ENCODE results near the gene MAPK10. TPM values are rescaled to one million over a fixed set of nuclear protein-coding genes. Genes with fewer than 3 reads are reported as not detected.

The MAPK10 gene
- total RNA-seq, 3 donors from 2014 or later, result 4.2 to 19.2 (median 4.9) TPM

DNA sequence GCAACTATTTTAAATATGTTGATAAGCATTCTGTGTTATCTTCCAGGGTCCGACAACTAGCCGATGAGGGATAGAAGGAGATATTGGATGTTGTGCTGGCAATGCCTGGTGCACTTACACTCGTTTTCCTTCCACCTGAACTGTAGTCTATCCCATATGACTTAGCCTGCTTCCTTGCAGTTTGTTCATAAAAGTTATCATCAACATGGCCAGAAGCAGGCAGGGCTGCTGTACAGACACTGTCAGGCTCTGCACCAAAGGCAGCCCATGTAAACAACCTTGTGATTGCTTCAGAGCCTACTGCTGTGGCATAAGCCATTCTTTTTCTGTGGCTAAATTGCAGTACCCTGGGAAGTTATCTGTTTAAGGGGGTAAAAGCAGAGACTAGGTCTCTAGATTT, 1.6 kb downstream of the MAPK10 start:
- intact Hi-C loops (cut with DNase I, micrococcal nuclease), result no loop called here
- no peak for DNase-seq

DNA sequence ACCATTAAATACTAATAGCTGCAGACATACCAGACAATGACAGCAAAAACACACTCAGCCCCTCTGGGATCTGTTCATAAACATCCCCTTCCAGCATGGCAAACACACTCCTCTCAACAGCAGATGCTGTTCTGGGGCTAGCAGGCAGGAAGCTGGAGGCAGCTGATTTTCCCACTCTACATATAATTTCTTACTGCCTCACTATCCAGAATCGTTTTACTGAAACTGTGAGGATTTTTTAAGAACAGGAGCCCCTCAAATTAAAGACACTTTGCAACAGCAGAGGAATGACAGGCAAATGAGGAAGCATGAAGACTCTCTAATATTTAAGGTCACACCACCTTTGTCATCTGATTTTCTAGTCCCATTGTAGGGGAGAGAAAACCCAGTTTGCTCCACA, 2.2 kb downstream of the MAPK10 start:
- ATAC-seq, result no peak
- DNase-seq, result no peak
- no peaks in the 10 kb centered on the region for H3K36me3 ChIP-seq (ENCODE audit: low read depth)
- intact Hi-C loops (cut with DNase I, micrococcal nuclease), result no loop called here
- H3K9me3 ChIP-seq, result no peaks in the 10 kb centered on the region
- H3K4me3 ChIP-seq, result no peak overlapping the region
- no peak for TF ChIP-seq CTCF (IDR thresholded peaks at IDR 0.05)
- no peaks in the 10 kb centered on the region for H3K4me1 ChIP-seq (ENCODE audit: low read depth)

More for the DNA sequence above, 1.6 kb downstream of the MAPK10 start:
- TF ChIP-seq CTCF (IDR thresholded peaks at IDR 0.05), result no peak
- no peaks in the 10 kb centered on the region for H3K4me1 ChIP-seq (ENCODE audit: low read depth)
- no peak overlapping the region for H3K4me3 ChIP-seq
- H3K9me3 ChIP-seq, result no peaks in the 10 kb centered on the region
- no peak for ATAC-seq
- no peaks in the 10 kb centered on the region for H3K36me3 ChIP-seq (ENCODE audit: low read depth)

DNA sequence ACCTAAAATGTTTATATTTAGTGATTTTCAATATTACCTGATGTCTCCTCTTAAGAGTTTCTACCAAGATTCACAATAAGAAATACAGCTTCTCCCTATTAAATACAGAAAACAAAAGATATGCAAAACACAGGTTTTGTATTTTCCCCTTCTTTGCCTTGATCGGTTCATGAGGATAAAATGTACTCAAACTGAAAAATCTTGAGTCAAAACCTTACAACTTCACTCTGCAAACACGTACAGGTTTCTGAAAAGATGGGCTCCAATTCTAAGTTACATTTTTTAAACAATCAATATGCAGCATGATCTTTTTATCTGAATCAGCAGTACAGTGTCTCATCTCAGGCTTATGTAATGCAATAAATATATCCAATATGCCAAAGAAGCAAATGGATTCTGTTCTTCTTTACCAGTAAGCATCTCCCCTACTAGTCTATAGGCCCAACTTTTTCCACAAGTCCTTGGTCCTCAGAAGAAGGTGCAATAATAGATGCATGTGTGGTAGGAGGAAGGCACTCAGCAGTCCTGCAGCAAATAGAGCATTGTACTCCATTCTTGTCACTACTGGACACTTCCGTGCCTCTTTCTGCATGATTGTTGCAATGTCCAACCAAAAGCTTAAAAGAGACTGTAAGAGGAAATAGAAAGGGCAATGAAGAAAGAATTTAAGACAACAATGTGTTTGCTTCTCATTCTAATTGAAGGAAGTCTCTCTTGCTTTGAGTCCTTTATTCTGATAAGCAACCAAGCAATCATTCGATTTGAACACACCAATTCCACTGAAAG, 3.2 kb downstream of the MAPK10 start:
- TF ChIP-seq CTCF (IDR thresholded peaks at IDR 0.05), result no peak

DNA sequence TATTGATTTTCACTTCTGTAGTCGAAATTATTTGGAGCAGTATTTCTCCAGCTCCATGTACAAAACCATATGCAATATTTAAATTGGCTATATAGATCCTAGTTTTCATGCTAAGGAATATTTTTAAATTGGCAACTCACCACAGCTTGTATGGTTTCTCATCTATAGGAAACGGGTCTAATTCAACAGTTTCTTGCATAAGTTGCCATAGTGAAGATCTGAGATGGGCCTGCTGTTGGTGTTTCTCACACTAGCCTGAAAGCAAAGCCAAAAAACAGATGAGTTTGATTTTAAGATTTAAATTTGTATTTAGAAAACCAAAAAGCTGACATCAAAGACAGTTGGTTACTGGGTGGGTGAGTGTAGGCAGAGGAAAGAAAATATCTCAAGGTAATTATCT, 5.5 kb downstream of the MAPK10 start:
- Histone ChIP-seq H3K4me1 (ENCODE audit: low read depth) (no peaks in the 10 kb centered on the region), H3K9me3 (no peaks in the 10 kb centered on the region), H3K36me3 (ENCODE audit: low read depth) (no peaks in the 10 kb centered on the region), H3K4me3 (no peak overlapping the region)
- DNase-seq, result no peak
- ATAC-seq, result no peak
- no peak for TF ChIP-seq CTCF (IDR thresholded peaks at IDR 0.05)
- intact Hi-C loops (cut with DNase I, micrococcal nuclease), result no loop called here

More for the DNA sequence above, 3.2 kb downstream of the MAPK10 start:
- Histone ChIP-seq H3K9me3 (no peaks in the 10 kb centered on the region), H3K36me3 (ENCODE audit: low read depth) (no peaks in the 10 kb centered on the region), H3K4me1 (ENCODE audit: low read depth) (no peaks in the 10 kb centered on the region), H3K4me3 (no peak overlapping the region)
- ATAC-seq (no peak), DNase-seq (no peak)
- intact Hi-C loops (cut with DNase I, micrococcal nuclease), result no loop called here

DNA sequence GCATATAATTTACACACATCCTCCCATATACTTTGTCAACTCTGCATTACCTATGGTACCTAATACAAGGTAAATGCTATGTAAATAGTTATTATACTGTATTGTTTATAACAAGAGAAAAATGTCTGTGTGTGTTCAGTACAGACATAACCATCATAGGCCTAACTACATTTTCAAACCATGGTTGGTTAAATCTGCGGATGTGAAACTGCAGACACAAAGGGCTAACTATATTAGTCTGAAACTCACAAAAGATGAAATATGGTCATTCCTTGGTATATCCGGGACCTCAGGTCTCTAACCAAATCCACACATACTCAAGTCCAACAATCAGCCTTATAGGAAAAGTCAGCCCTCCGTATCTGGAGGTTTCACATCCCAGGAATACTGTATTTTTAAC, 13.5 kb downstream of the MAPK10 start:
- intact Hi-C loops (cut with DNase I, micrococcal nuclease), result no loop called here
- ATAC-seq, result no peak

More for the DNA sequence above, 13.5 kb downstream of the MAPK10 start:
- TF ChIP-seq CTCF (IDR thresholded peaks at IDR 0.05), result no peak
- Histone ChIP-seq H3K4me3 (no peak overlapping the region), H3K36me3 (ENCODE audit: low read depth) (no peaks in the 10 kb centered on the region), H3K4me1 (ENCODE audit: low read depth) (no peaks in the 10 kb centered on the region), H3K9me3 (no peaks in the 10 kb centered on the region)
- DNase-seq, result no peak
